DOHH2 (cell line): ENCODE data around the gene CPLX3.

Experiments
- H3F3A ChIP-seq: fragments of 200-600 bp; sonication (generic), shearing (Covaris generic); 2 replicates; pipeline ENCODE4 v1.6.0; 2016; ENCODE audit warnings: antibody characterized with exemption, mild to moderate bottlenecking; ENCODE audit not compliant: control insufficient read depth, insufficient read depth
- H3K27ac ChIP-seq: fragments of 200-600 bp; sonication (generic); 2 replicates; pipeline ENCODE4 v1.5.1; 2014; ENCODE audit warnings: low read depth, mild to moderate bottlenecking, low read length, moderate library complexity
- H3K27me3 ChIP-seq: fragments of 200-600 bp; sonication (generic); 2 replicates; pipeline ENCODE4 v1.6.1; 2014; ENCODE audit warnings: mild to moderate bottlenecking, low read length, mixed read lengths; ENCODE audit not compliant: control insufficient read depth
- H3K36me3 ChIP-seq: fragments of 200-600 bp; sonication (generic); 2 replicates; pipeline ENCODE4 v1.6.1; 2014; ENCODE audit warnings: mild to moderate bottlenecking, low read length, moderate library complexity, mixed read lengths; ENCODE audit not compliant: control insufficient read depth
- H3K4me1 ChIP-seq: fragments of 200-600 bp; sonication (generic); 2 replicates; pipeline ENCODE4 v1.6.1; 2014; ENCODE audit warnings: mild to moderate bottlenecking, low read length, mixed read lengths; ENCODE audit not compliant: control insufficient read depth
- H3K4me2 ChIP-seq: fragments of 200-600 bp; sonication (generic); 2 replicates; pipeline ENCODE4 v1.6.0; 2014; ENCODE audit warnings: mild to moderate bottlenecking, low read length, moderate library complexity
- H3K4me3 ChIP-seq: fragments of 200-600 bp; sonication (generic); 2 replicates; pipeline ENCODE4 v1.5.1; 2014; ENCODE audit warnings: mild to moderate bottlenecking, low read length, mixed read lengths
- H3K79me2 ChIP-seq: fragments of 200-600 bp; sonication (generic); 2 replicates; pipeline ENCODE4 v1.6.1; 2014; ENCODE audit warnings: mild to moderate bottlenecking, low read length, mixed read lengths; ENCODE audit not compliant: control insufficient read depth
- H3K9me2 ChIP-seq: fragments of 200-600 bp; sonication (generic); replicated peaks from 2 replicates; pipeline ENCODE4 v1.6.1; 2014; ENCODE audit warnings: mild to moderate bottlenecking, low read length, mixed read lengths; ENCODE audit not compliant: control insufficient read depth
- H3K9me3 ChIP-seq: fragments of 200-600 bp; sonication (generic); 2 replicates; pipeline ENCODE4 v1.6.1; 2014; ENCODE audit warnings: antibody characterized with exemption, low read length, mixed read lengths; ENCODE audit not compliant: control insufficient read depth, insufficient read depth
- H4K20me1 ChIP-seq: fragments of 200-600 bp; sonication (generic); 2 replicates; pipeline ENCODE4 v1.6.0; 2014; ENCODE audit warnings: low read depth, mild to moderate bottlenecking, antibody characterized with exemption, low read length, moderate library complexity; ENCODE audit not compliant: control insufficient read depth, insufficient read depth
- CTCF ChIP-seq: fragments of 200-600 bp; sonication (generic); IDR thresholded peaks from one replicate; pipeline ENCODE4 v1.5.1; 2014; ENCODE audit warnings: antibody characterized with exemption, mild to moderate bottlenecking, low read depth, low read length; ENCODE audit not compliant: poor library complexity, severe bottlenecking
- EZH2phosphoT487 ChIP-seq: fragments of 200-600 bp; sonication (generic); IDR thresholded peaks from 2 replicates; pipeline ENCODE4 v1.6.1; 2017; ENCODE audit warnings: borderline replicate concordance, mild to moderate bottlenecking, antibody characterized with exemption, low read length, moderate library complexity, mixed read lengths

CPLX3 gene

DNA sequence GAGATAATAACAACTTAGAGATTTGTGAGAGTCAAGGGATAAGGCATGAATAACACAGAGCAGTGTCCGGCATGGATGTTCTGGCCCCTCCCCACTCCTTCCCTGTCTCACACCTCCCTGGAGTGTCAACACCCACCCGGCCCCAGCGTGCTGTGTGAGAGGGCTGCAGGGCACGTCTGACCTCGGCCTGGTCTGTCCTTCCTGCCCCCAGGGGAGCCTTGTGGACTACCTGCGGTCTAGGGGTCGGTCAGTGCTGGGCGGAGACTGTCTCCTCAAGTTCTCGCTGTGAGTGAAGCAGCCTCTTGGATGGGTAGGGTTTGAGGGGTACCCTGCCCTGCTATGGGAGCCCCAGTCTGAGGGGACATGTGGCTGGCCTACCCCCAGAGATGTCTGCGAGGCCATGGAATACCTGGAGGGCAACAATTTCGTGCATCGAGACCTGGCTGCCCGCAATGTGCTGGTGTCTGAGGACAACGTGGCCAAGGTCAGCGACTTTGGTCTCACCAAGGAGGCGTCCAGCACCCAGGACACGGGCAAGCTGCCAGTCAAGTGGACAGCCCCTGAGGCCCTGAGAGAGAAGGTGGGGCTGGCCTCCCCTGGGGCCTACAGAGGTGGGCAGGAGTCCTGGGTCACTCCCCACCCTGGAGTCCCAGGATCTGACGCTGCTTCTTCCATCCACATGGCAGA lies 25.0 kb upstream of the CPLX3 start:
- no peaks in the 10 kb centered on the region for H3K9me2 ChIP-seq
- H3K79me2 ChIP-seq: peaks cover 31% of the 10 kb centered on the region
- H3K9me3 ChIP-seq: no peaks in the 10 kb centered on the region
- H3K4me3 ChIP-seq: no peak overlapping the region
- no peak overlapping the region for H3K4me2 ChIP-seq
- H4K20me1 ChIP-seq: peaks cover 34% of the 10 kb centered on the region
- H3F3A ChIP-seq: peaks cover 23% of the 10 kb centered on the region
- peaks cover 40% of the 10 kb centered on the region for H3K4me1 ChIP-seq
- H3K27ac ChIP-seq: no peak overlapping the region
- no peak for TF ChIP-seq CTCF
- no peak for TF ChIP-seq EZH2phosphoT487
- peaks cover 77% of the 10 kb centered on the region for H3K36me3 ChIP-seq
- H3K27me3 ChIP-seq: no peaks in the 10 kb centered on the region

- no peaks in the 10 kb centered on the region for H3K9me3 ChIP-seq
- H3K4me1 ChIP-seq: peaks cover 33% of the 10 kb centered on the region
- H3K4me2 ChIP-seq: no peak overlapping the region
- no peak overlapping the region for H3K27ac ChIP-seq
- no peaks in the 10 kb centered on the region for H3K9me2 ChIP-seq
- no peaks in the 10 kb centered on the region for H3K27me3 ChIP-seq
- no peak overlapping the region for H3K4me3 ChIP-seq
- no peak for TF ChIP-seq CTCF
- no peak for TF ChIP-seq EZH2phosphoT487
- H3K36me3 ChIP-seq: peaks cover 77% of the 10 kb centered on the region
- H3F3A ChIP-seq: peaks cover 26% of the 10 kb centered on the region
- peaks cover 23% of the 10 kb centered on the region for H3K79me2 ChIP-seq
- H4K20me1 ChIP-seq: peaks cover 34% of the 10 kb centered on the region
These were observed 24.1 kb upstream of the CPLX3 start for GRCh38 chr15:74802290-74802689.

GRCh38 chr15:74802862-74803447 lies 23.5 kb upstream of the CPLX3 start:
- Histone ChIP-seq H3K79me2 (peaks cover 16% of the 10 kb centered on the region), H3K9me3 (no peaks in the 10 kb centered on the region), H3K9me2 (no peaks in the 10 kb centered on the region), H3F3A (peaks cover 28% of the 10 kb centered on the region), H3K27ac (no peak overlapping the region), H3K4me2 (no peak overlapping the region), H3K27me3 (no peaks in the 10 kb centered on the region), H3K4me3 (no peak overlapping the region), H4K20me1 (peaks cover 34% of the 10 kb centered on the region), H3K36me3 (peaks cover 71% of the 10 kb centered on the region), H3K4me1 (peaks cover 27% of the 10 kb centered on the region)
- no peak for TF ChIP-seq EZH2phosphoT487
- TF ChIP-seq CTCF: no peak
